ENCODE data around the gene CETP. TPM values are rescaled to one million over a fixed set of nuclear protein-coding genes. Genes with fewer than 3 reads are reported as not detected.

CETP gene
- total and polyA plus RNA-seq, 2 of the 13 experiments (the other 11 are each of a cell fraction or from before 2014, with no cell fraction given), result 0.31 to 9.8 TPM

- peak; percentile 21; the same call in 1 of the 2 replicates for TF ChIP-seq ZSCAN21 (CRISPR knock-in tag; IDR thresholded peaks at IDR 0.05; ENCODE audit: borderline replicate concordance)
- no peak for TF ChIP-seq ZNF276 (CRISPR knock-in tag; IDR thresholded peaks at IDR 0.05; ENCODE audit: low read depth)
- no peak for TF ChIP-seq BATF2 (CRISPR knock-in tag; IDR thresholded peaks at IDR 0.05)
- peak; percentile 87 for TF ChIP-seq ZNF747 (CRISPR knock-in tag; IDR thresholded peaks at IDR 0.05; ENCODE audit: borderline replicate concordance)
- no peak for TF ChIP-seq ETV6 (CRISPR knock-in tag; conservative IDR thresholded peaks at IDR 0.05)
- TF ChIP-seq, protein P1, sequence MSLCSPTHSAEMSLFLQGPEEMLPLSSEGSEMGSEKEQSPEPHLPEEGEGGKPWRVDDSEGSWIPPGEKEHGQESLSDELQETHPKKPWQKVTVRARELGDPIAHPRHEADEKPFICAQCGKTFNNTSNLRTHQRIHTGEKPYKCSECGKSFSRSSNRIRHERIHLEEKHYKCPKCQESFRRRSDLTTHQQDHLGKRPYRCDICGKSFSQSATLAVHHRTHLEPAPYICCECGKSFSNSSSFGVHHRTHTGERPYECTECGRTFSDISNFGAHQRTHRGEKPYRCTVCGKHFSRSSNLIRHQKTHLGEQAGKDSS (CRISPR knock-in tag; IDR thresholded peaks at IDR 0.05; ENCODE audit: borderline replicate concordance, low read depth), result no peak
- no peak for TF ChIP-seq KAT2B (IDR thresholded peaks at IDR 0.05; ENCODE audit: borderline replicate concordance, low read depth, low read length)
- TF ChIP-seq ZMYM3 (CRISPR knock-in tag; IDR thresholded peaks at IDR 0.05), result peak; percentile 93
- no peak for TF ChIP-seq ZFP36L2 (CRISPR knock-in tag; IDR thresholded peaks at IDR 0.05)
- peak; percentile 94 for TF ChIP-seq FOXJ3 (CRISPR knock-in tag; IDR thresholded peaks at IDR 0.05; ENCODE audit: borderline replicate concordance)
- TF ChIP-seq ZEB1 (IDR thresholded peaks at IDR 0.05; ENCODE audit: insufficient replicate concordance, low read depth), result peak; percentile 97
- TF ChIP-seq, protein P2, sequence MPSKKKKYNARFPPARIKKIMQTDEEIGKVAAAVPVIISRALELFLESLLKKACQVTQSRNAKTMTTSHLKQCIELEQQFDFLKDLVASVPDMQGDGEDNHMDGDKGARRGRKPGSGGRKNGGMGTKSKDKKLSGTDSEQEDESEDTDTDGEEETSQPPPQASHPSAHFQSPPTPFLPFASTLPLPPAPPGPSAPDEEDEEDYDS (CRISPR knock-in tag; IDR thresholded peaks at IDR 0.05), result peak; percentile 42; the same call in 1 of the 2 replicates
- TF ChIP-seq, protein P3, sequence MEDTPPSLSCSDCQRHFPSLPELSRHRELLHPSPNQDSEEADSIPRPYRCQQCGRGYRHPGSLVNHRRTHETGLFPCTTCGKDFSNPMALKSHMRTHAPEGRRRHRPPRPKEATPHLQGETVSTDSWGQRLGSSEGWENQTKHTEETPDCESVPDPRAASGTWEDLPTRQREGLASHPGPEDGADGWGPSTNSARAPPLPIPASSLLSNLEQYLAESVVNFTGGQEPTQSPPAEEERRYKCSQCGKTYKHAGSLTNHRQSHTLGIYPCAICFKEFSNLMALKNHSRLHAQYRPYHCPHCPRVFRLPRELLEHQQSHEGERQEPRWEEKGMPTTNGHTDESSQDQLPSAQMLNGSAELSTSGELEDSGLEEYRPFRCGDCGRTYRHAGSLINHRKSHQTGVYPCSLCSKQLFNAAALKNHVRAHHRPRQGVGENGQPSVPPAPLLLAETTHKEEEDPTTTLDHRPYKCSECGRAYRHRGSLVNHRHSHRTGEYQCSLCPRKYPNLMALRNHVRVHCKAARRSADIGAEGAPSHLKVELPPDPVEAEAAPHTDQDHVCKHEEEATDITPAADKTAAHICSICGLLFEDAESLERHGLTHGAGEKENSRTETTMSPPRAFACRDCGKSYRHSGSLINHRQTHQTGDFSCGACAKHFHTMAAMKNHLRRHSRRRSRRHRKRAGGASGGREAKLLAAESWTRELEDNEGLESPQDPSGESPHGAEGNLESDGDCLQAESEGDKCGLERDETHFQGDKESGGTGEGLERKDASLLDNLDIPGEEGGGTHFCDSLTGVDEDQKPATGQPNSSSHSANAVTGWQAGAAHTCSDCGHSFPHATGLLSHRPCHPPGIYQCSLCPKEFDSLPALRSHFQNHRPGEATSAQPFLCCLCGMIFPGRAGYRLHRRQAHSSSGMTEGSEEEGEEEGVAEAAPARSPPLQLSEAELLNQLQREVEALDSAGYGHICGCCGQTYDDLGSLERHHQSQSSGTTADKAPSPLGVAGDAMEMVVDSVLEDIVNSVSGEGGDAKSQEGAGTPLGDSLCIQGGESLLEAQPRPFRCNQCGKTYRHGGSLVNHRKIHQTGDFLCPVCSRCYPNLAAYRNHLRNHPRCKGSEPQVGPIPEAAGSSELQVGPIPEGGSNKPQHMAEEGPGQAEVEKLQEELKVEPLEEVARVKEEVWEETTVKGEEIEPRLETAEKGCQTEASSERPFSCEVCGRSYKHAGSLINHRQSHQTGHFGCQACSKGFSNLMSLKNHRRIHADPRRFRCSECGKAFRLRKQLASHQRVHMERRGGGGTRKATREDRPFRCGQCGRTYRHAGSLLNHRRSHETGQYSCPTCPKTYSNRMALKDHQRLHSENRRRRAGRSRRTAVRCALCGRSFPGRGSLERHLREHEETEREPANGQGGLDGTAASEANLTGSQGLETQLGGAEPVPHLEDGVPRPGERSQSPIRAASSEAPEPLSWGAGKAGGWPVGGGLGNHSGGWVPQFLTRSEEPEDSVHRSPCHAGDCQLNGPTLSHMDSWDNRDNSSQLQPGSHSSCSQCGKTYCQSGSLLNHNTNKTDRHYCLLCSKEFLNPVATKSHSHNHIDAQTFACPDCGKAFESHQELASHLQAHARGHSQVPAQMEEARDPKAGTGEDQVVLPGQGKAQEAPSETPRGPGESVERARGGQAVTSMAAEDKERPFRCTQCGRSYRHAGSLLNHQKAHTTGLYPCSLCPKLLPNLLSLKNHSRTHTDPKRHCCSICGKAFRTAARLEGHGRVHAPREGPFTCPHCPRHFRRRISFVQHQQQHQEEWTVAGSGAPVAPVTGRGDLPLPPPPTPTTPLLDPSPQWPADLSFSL (CRISPR knock-in tag; IDR thresholded peaks at IDR 0.05), result no peak
- TF ChIP-seq THYN1 (CRISPR knock-in tag; IDR thresholded peaks at IDR 0.05; ENCODE audit: borderline replicate concordance, low read depth), result no peak
- TF ChIP-seq RBM22 (optimal IDR thresholded peaks at IDR 0.05; ENCODE audit: low read length), result no peak
- no peak for TF ChIP-seq CBX2 (IDR thresholded peaks at IDR 0.05; ENCODE audit: low read depth, low read length)
- peak; percentile 31; the same call in 1 of the 2 replicates for TF ChIP-seq CBX2 (CRISPR knock-in tag; IDR thresholded peaks at IDR 0.05; ENCODE audit: low read depth)
- TF ChIP-seq PRMT3 (CRISPR knock-in tag; IDR thresholded peaks at IDR 0.05; ENCODE audit: borderline replicate concordance, low read depth), result 0 out of 2 replicates have a peak, but pooled peaks have one; percentile 30
- TF ChIP-seq DPF2 (CRISPR knock-in tag; IDR thresholded peaks at IDR 0.05; ENCODE audit: borderline replicate concordance, low read depth), result peak; percentile 89
Measured at GRCh38 chr16:56919099-56919800, 42.5 kb upstream of the CETP start (continued).
